ENCODE data around the gene RC3H2. TPM values are rescaled to one million over a fixed set of nuclear protein-coding genes. Genes with fewer than 3 reads are reported as not detected.

Gene RC3H2
- total RNA-seq, 1 donor, result 58.8 TPM

DNA sequence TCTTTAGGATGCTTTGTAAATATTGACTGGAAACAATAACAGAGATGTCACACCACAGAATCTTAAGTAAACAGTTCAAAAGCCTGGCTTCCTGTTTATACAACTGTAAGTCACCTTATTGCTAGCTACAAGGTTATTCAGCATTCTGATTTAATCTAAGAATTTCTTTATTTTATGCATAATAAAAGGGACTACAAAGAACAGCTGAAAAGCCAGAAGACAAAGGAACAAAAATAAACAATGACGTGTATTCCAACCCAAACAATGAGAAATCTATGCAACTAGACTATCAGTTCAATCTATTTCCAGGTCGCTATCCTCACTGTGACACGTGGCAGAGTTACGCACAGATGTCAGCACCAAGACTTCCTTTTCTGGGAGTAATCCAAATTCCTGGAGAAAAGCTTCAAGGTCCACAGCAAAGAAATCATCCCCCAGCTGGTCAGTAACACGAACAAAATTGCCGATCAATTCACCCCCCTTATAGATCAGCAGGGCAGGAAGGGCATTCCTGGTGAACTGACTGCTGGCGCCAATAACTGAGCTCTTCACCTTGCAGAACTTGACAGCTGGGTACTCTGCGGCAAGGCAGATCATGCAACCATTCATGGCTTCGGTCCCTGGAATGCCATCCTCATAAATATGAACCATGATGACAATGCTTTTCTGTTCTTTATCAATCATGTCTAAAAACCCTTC, 85.2 kb downstream of the RC3H2 start:
- no peak for DNase-seq (ENCODE audit: low read depth)

DNA sequence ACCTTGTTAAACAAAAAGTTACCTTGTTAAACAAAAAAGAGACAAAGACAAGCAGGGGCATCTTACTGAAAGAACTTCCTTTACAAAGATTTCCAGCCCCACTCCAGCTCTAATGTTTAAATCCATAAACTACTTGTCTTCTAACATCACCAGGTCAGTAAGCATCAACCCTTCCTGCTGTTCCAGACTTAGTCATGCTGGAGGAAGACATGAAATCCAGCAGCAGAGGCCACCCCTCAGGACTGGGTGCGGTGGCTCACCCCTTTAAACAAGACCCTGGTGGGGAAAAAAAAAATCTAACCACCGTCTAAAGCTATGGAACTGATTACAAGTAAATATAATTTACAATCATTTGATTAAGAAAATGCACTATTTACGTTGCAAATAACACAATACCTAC, 85.8 kb downstream of the RC3H2 start:
- no peak for DNase-seq (ENCODE audit: low read depth)
- no peak overlapping the region for H3K4me3 ChIP-seq (ENCODE audit: low read depth, low read length)
- TF ChIP-seq, protein P1, sequence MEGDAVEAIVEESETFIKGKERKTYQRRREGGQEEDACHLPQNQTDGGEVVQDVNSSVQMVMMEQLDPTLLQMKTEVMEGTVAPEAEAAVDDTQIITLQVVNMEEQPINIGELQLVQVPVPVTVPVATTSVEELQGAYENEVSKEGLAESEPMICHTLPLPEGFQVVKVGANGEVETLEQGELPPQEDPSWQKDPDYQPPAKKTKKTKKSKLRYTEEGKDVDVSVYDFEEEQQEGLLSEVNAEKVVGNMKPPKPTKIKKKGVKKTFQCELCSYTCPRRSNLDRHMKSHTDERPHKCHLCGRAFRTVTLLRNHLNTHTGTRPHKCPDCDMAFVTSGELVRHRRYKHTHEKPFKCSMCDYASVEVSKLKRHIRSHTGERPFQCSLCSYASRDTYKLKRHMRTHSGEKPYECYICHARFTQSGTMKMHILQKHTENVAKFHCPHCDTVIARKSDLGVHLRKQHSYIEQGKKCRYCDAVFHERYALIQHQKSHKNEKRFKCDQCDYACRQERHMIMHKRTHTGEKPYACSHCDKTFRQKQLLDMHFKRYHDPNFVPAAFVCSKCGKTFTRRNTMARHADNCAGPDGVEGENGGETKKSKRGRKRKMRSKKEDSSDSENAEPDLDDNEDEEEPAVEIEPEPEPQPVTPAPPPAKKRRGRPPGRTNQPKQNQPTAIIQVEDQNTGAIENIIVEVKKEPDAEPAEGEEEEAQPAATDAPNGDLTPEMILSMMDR (IDR thresholded peaks at IDR 0.05; ENCODE audit: insufficient read depth, low read length), result no peak

More for the DNA sequence above, 85.2 kb downstream of the RC3H2 start:
- no peak overlapping the region for H3K4me3 ChIP-seq (ENCODE audit: low read depth, low read length)
- TF ChIP-seq, protein P1 (IDR thresholded peaks at IDR 0.05; ENCODE audit: insufficient read depth, low read length), result no peak

DNA sequence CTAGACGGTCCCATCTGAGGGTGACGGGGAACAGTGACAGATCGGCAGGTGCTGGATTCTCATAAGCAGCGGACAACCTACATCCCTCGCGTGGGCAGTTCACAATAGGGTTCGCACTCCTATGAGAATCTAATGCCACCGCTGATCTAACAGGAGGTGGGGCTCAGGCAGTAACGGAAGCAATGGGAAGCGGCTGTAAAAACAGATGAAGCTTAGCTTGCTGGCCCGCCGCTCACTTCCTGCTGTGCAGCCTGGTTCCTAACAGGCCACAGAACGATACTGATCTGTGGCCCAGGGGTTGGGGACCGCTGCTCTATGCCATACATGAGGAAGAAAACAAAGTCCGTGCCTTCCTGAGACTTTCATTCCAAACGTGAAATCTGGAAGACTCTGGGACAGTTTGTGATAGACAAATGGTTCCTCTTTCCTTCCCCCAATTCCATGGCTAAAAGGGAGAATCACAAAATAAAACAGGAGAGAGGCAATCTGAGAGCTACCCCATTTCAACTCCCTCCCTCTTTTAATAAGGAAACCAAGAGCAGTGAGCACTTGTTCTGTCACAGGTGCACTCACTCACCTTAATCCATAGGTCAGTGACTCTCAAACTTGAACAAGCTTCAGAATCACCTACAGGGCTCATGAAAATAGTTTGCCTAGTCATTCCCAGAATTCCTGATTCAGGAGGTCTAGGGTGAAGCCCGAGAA, 88.8 kb downstream of the RC3H2 start:
- TF ChIP-seq, protein P1 (IDR thresholded peaks at IDR 0.05; ENCODE audit: insufficient read depth, low read length), result no peak
- DNase-seq (ENCODE audit: low read depth), result no peak
- H3K4me3 ChIP-seq (ENCODE audit: low read depth, low read length), result no peak overlapping the region

DNA sequence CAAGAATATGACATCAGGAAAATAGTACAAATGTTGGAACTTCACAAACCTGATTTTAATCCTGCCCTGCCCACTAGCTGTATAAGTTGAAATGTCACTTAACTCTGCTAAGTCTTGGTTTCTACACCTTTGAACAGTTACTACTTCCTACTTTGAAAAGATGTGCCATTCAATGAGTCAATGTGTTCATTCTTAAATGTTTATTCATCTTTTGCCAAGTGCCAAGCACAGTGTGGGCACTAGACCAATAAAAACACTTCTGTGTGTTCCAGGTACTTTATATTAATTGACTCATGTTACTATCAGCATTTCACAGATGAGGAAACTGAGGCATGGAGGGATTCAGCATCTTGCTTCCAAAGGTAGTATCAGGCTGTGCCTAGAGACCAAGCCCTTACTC, 89.6 kb downstream of the RC3H2 start:
- H3K4me3 ChIP-seq (ENCODE audit: low read depth, low read length), result no peak overlapping the region
- no peak for DNase-seq (ENCODE audit: low read depth)
- TF ChIP-seq, protein P1 (IDR thresholded peaks at IDR 0.05; ENCODE audit: insufficient read depth, low read length), result no peak

DNA sequence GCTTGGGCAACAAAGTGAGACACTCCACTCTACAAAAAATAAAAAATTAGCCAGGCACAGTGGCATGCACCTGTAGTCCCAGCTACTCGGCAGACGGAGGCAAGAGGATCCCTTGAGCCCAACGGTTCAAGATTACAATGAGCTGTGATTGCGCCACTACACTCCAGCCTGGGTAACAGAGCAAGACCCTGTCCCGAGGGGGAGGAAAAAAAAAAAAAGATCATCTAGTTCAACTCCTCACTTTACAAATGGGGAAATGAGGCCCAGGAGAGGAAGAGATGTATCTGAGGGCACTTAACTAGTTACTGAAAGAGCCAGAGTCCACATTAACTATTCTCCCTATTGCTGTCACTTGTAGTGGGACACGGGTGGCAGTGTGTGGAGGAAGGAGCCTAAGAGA, 90.6 kb downstream of the RC3H2 start:
- H3K4me3 ChIP-seq (ENCODE audit: low read depth, low read length), result no peak overlapping the region
- DNase-seq (ENCODE audit: low read depth), result no peak
- TF ChIP-seq, protein P1 (IDR thresholded peaks at IDR 0.05; ENCODE audit: insufficient read depth, low read length), result no peak

DNA sequence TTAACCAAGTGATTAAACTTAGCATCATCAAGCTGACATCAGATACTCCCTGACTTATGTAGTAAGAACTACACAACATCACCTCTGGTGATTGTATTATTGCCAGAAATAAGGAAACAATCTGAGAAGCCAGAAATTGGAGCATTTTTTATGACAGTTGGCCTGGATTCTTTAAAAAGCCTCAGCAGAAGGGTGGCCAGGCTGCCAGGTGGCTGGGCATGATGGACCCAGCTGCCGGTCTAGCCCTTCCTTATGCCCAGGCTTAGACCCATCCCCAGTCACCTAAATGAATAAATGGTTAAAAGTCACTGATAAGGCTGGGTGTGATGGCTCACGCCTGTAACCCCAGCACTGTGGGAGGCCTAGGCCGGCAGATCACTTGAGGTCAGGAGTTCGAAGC, 92.4 kb downstream of the RC3H2 start:
- DNase-seq (ENCODE audit: low read depth), result no peak
- H3K4me3 ChIP-seq (ENCODE audit: low read depth, low read length), result no peak overlapping the region
- TF ChIP-seq, protein P1 (IDR thresholded peaks at IDR 0.05; ENCODE audit: insufficient read depth, low read length), result no peak
